HepG2 (cell line): ENCODE measurements around the gene FBXO41. TPM values are rescaled to one million over a fixed set of nuclear protein-coding genes. Genes with fewer than 3 reads are reported as not detected.

Source experiments
- AGO2 ChIP-seq: fragments of 200-400 bp; formaldehyde crosslinking; optimal IDR thresholded peaks from 2 replicates; pipeline ENCODE3; 2017; ENCODE audit warnings: mild to moderate bottlenecking, low read depth, low read length, moderate library complexity
- ARID3A ChIP-seq: IDR thresholded peaks from 2 replicates; pipeline ENCODE4 v1.6.1; 2012; ENCODE audit warnings: low read depth, low read length, improper control_type of control experiment
- CHD4 ChIP-seq: fragments of 200-600 bp; sonication (generic); IDR thresholded peaks from 2 replicates; pipeline ENCODE4 v1.7.0; 2017; ENCODE audit warnings: mild to moderate bottlenecking, low read length, borderline replicate concordance
- CTCF ChIP-seq: sonication (generic); formaldehyde crosslinking; IDR thresholded peaks from 2 replicates; pipeline ENCODE4 v1.5.0; 2020; ENCODE audit warnings: mild to moderate bottlenecking, missing genetic modification reagents, moderate library complexity
- DPF2 ChIP-seq: sonication (generic); formaldehyde crosslinking; IDR thresholded peaks from 2 replicates; pipeline ENCODE4 v1.4.0; 2020; ENCODE audit warnings: mild to moderate bottlenecking, low read depth, missing genetic modification reagents, borderline replicate concordance
- GABPB1 ChIP-seq: IDR thresholded peaks from 2 replicates; pipeline ENCODE4 v1.6.1; 2016; ENCODE audit warnings: mild to moderate bottlenecking, missing genetic modification reagents, moderate library complexity, missing compliant biosample characterization
- HIC2 ChIP-seq: sonication (generic); formaldehyde crosslinking; IDR thresholded peaks from 2 replicates; pipeline ENCODE4 v1.9.0; 2022; ENCODE audit warnings: low read depth, missing genetic modification reagents
- PAX8 ChIP-seq: sonication (generic); formaldehyde crosslinking; IDR thresholded peaks from 2 replicates; pipeline ENCODE4 v1.8.0; 2022; ENCODE audit warnings: mild to moderate bottlenecking, missing genetic modification reagents, borderline replicate concordance
- PBX2 ChIP-seq: IDR thresholded peaks from 2 replicates; pipeline ENCODE4 v1.6.1; 2016; ENCODE audit warnings: control low read depth
- RCOR2 ChIP-seq: IDR thresholded peaks from 2 replicates; pipeline ENCODE4 v1.6.1; 2016; ENCODE audit warnings: missing biosample characterization, missing genetic modification reagents
- RFX3 ChIP-seq: IDR thresholded peaks from 2 replicates; pipeline ENCODE4 v1.6.1; 2016; ENCODE audit warnings: missing biosample characterization, missing genetic modification reagents
- SALL2 ChIP-seq: sonication (generic); formaldehyde crosslinking; IDR thresholded peaks from 2 replicates; pipeline ENCODE4 v1.8.1; 2023; ENCODE audit warnings: mild to moderate bottlenecking, missing genetic modification reagents, inconsistent platforms
- THAP9 ChIP-seq: sonication (generic); formaldehyde crosslinking; IDR thresholded peaks from 2 replicates; pipeline ENCODE4; 2020; ENCODE audit warnings: missing genetic modification reagents, mild to moderate bottlenecking, borderline replicate concordance
- ZNF12 ChIP-seq: sonication (generic); formaldehyde crosslinking; IDR thresholded peaks from 2 replicates; pipeline ENCODE4 v1.5.0; 2020; ENCODE audit warnings: missing genetic modification reagents
- ZNF251 ChIP-seq: sonication (generic); formaldehyde crosslinking; IDR thresholded peaks from 2 replicates; pipeline ENCODE4 v1.9.0; 2021; ENCODE audit warnings: mild to moderate bottlenecking, missing genetic modification reagents
- ZNF430 ChIP-seq: sonication (generic); formaldehyde crosslinking; IDR thresholded peaks from 2 replicates; pipeline ENCODE4 v1.9.0; 2021; ENCODE audit warnings: mild to moderate bottlenecking, missing genetic modification reagents
- ZNF446 ChIP-seq: sonication (generic); formaldehyde crosslinking; IDR thresholded peaks from 2 replicates; pipeline ENCODE4 v1.5.0; 2020; ENCODE audit warnings: mild to moderate bottlenecking, missing genetic modification reagents
- ZNF512 ChIP-seq: sonication (generic); formaldehyde crosslinking; IDR thresholded peaks from 2 replicates; pipeline ENCODE4 v1.4.0; 2020; ENCODE audit warnings: mild to moderate bottlenecking, missing genetic modification reagents
- polyA plus RNA-seq, 8 experiments: library from polyadenylated mRNA; depleted of rRNA in 3 of 8; stranded (reverse) in 7 of 8; unstranded in 1 of 8; fragments of >200 nt; fragmentation: Illumina TruSeq in 4 of 8; extraction: Trizol in 4 of 8; gene quantifications; 2 replicates each; pipeline versions ENCODE4 v1.2.1 to v1.2.3, GENCODE V29; 2011 to 2016; ENCODE audit warnings: low read depth in 4 of 8, missing spikeins in 1 of 8, mixed read lengths in 1 of 8; ENCODE audit not compliant: insufficient read depth in 1 of 8
- total RNA-seq, 5 experiments: library from RNA; depleted of rRNA; stranded (reverse); fragments of >200 nt; fragmentation: Illumina TruSeq; extraction: Trizol; gene quantifications; 2 replicates each; pipeline ENCODE4 v1.2.3, GENCODE V29; 2016; ENCODE audit warnings: low read depth in 1 of 5

FBXO41 gene
- total and polyA plus RNA-seq, 2 of the 13 experiments (the other 11 are each of a cell fraction or from before 2014, with no cell fraction given), result 4.2 to 10.3 TPM

- TF ChIP-seq AGO2, result no peak
- no peak for TF ChIP-seq ZNF512
- TF ChIP-seq PBX2 (CRISPR knock-in tag), result no peak
- TF ChIP-seq THAP9 (CRISPR knock-in tag), result no peak
- TF ChIP-seq ZNF251, result no peak
- no peak for TF ChIP-seq PAX8 (CRISPR knock-in tag)
- no peak for TF ChIP-seq ZNF12 (CRISPR knock-in tag)
- no peak for TF ChIP-seq ZNF446
- TF ChIP-seq RFX3 (CRISPR knock-in tag), result no peak
- TF ChIP-seq HIC2 (CRISPR knock-in tag), result 0 out of 2 replicates have a peak, but pooled peaks have one; percentile 0
- no peak for TF ChIP-seq ZNF430 (CRISPR knock-in tag)
- no peak for TF ChIP-seq GABPB1 (CRISPR knock-in tag)
- TF ChIP-seq CHD4, result no peak
- TF ChIP-seq ARID3A, result no peak
- TF ChIP-seq CTCF (CRISPR knock-in tag), result peak; percentile 31; the same call in 1 of the 2 replicates
- no peak for TF ChIP-seq DPF2 (CRISPR knock-in tag)
- TF ChIP-seq RCOR2 (CRISPR knock-in tag), result no peak
- no peak for TF ChIP-seq SALL2
Measured at GRCh38 chr2:73282924-73283544, 1.2 kb downstream of the FBXO41 start (continued).
